HepG2 (cell line): ENCODE data around the gene MCRS1. TPM values are rescaled to one million over a fixed set of nuclear protein-coding genes. Genes with fewer than 3 reads are reported as not detected.

Experiments used
- ATAC-seq: fragments of 200-7000 bp; cut with Tn5 transposase; 3 replicates; pipeline ENCODE4 v1.9.1; 2020; ENCODE audit warnings: mild to moderate bottlenecking, moderate library complexity
- BruUV-seq: library from RNA; stranded (reverse); fragments of 400-500 nt; replicated peaks from 2 replicates; lab custom pipeline; 2021; lab: Mats Ljungman, UMichigan
- CTCF ChIA-PET: fragments of 300-600 bp; formaldehyde crosslinking; extraction: SDS; loops from one replicate; lab custom pipeline; 2021; ENCODE audit warnings: low total read pairs, inconsistent platforms, low intra/inter-chr PET ratio; lab: Yijun Ruan, JAX
- POLR2A ChIA-PET: fragments of 350-600 bp; sonication (Branson Sonifier 250); formaldehyde crosslinking; loops from one replicate; lab custom pipeline; 2020; ENCODE audit warnings: antibody characterized with exemption, inconsistent platforms; lab: Yijun Ruan, JAX
- DNase-seq: peaks from one replicate; pipeline ENCODE4 v3.0.0-alpha.2; 2015; ENCODE audit warnings: low spot score
- FAIRE-seq: peaks from 3 replicates; lab custom pipeline; 2011; peaks lifted over from hg19 to GRCh38; lab: Jason Lieb, UNC
- H2AFZ ChIP-seq: one replicate; pipeline ENCODE4 v1.6.1; 2011; ENCODE audit warnings: low read length, inconsistent platforms
- H3K27ac ChIP-seq: fragments of 300-600 bp; 3 replicates; pipeline ENCODE4 v1.8.0; 2011; ENCODE audit warnings: mixed run types, mild to moderate bottlenecking, mixed read lengths, low read length, inconsistent platforms; ENCODE audit not compliant: insufficient read depth; ENCODE audit errors: extremely low read length
- H3K27me3 ChIP-seq, 2 experiments: fragments of 200-600 bp in 1 of 2; 2 replicates in 1 of 2; 3 replicates in 1 of 2; pipeline versions ENCODE4 v1.6.0 to v1.8.0; 2011; ENCODE audit warnings: low read length in 2 of 2, mild to moderate bottlenecking in 2 of 2, moderate library complexity in 2 of 2, inconsistent platforms in 1 of 2; ENCODE audit not compliant: insufficient read depth in 2 of 2, control insufficient read depth in 1 of 2
- H3K36me3 ChIP-seq, 2 experiments: fragments of 200-600 bp in 1 of 2; replicated peaks in 1 of 2; 2 replicates in 1 of 2; 3 replicates in 1 of 2; pipeline versions ENCODE4 v1.5.1 to v1.8.0; 2011; ENCODE audit warnings: low read length in 2 of 2, inconsistent platforms in 1 of 2; ENCODE audit not compliant: insufficient read depth in 2 of 2, control insufficient read depth in 1 of 2
- H3K4me1 ChIP-seq: 2 replicates; pipeline ENCODE4 v1.5.1; 2012; ENCODE audit warnings: low read length, inconsistent platforms; ENCODE audit not compliant: insufficient read depth
- H3K4me2 ChIP-seq: 2 replicates; pipeline ENCODE4 v1.6.0; 2011; ENCODE audit warnings: low read depth, low read length, inconsistent platforms
- H3K4me3 ChIP-seq, 3 experiments: fragments of 200-600 bp in 1 of 3; sonication (generic), shearing (Covaris generic) in 1 of 3; replicated peaks in 1 of 3; 2 replicates each; pipeline ENCODE4 v1.5.1; 2011 to 2016; ENCODE audit warnings: low read length in 3 of 3, inconsistent platforms in 2 of 3, low read depth in 2 of 3, mild to moderate bottlenecking in 2 of 3, control low read depth in 1 of 3, mixed read lengths in 1 of 3; ENCODE audit not compliant: insufficient read depth in 1 of 3
- H3K79me2 ChIP-seq: one replicate; pipeline ENCODE4 v1.6.1; 2011; ENCODE audit warnings: low read length, inconsistent platforms; ENCODE audit not compliant: insufficient read depth
- H3K9ac ChIP-seq: 2 replicates; pipeline ENCODE4 v1.6.0; 2011; ENCODE audit warnings: mild to moderate bottlenecking, low read depth, low read length, inconsistent platforms; ENCODE audit not compliant: insufficient read depth
- H3K9me3 ChIP-seq: 2 replicates; pipeline ENCODE4 v1.5.1; 2012; ENCODE audit warnings: mild to moderate bottlenecking, low read length
- H4K20me1 ChIP-seq: 2 replicates; pipeline ENCODE4 v1.6.0; 2011; ENCODE audit warnings: inconsistent platforms, mild to moderate bottlenecking, low read length, moderate library complexity; ENCODE audit not compliant: insufficient read depth
- BRD4 ChIP-seq: sonication (generic); formaldehyde crosslinking; IDR thresholded peaks from 2 replicates; pipeline ENCODE4 v1.4.0; 2020; ENCODE audit warnings: missing genetic modification reagents
- HMG20A ChIP-seq: IDR thresholded peaks from 2 replicates; pipeline ENCODE4 v1.6.1; 2016; ENCODE audit warnings: borderline replicate concordance
- HMGA1 ChIP-seq: sonication (generic); formaldehyde crosslinking; conservative IDR thresholded peaks from 2 replicates; pipeline ENCODE4 v1.4.0; 2020; ENCODE audit warnings: missing genetic modification reagents
- HNRNPK ChIP-seq: fragments of 200-400 bp; formaldehyde crosslinking; IDR thresholded peaks from 2 replicates; pipeline ENCODE4 v1.6.1; 2018; ENCODE audit warnings: low read length, low read depth, moderate library complexity, mild to moderate bottlenecking; ENCODE audit not compliant: poor library complexity, severe bottlenecking
- HOXA5 ChIP-seq: sonication (generic); formaldehyde crosslinking; IDR thresholded peaks from 2 replicates; pipeline ENCODE4 v1.4.0; 2020; ENCODE audit warnings: missing genetic modification reagents
- KDM4B ChIP-seq: sonication (generic); formaldehyde crosslinking; IDR thresholded peaks from 2 replicates; pipeline ENCODE4 v1.4.0; 2020; ENCODE audit warnings: missing genetic modification reagents
- NFIC ChIP-seq: IDR thresholded peaks from 2 replicates; pipeline ENCODE4 v1.6.1; 2012; ENCODE audit warnings: mild to moderate bottlenecking, low read length, inconsistent platforms
- SMAD3 ChIP-seq: sonication (generic); formaldehyde crosslinking; IDR thresholded peaks from 2 replicates; pipeline ENCODE4 v1.4.0; 2020; ENCODE audit warnings: missing genetic modification reagents
- ZBTB38 ChIP-seq: sonication (generic); formaldehyde crosslinking; IDR thresholded peaks from 2 replicates; pipeline ENCODE4 v1.5.1; 2020; ENCODE audit warnings: mild to moderate bottlenecking, missing genetic modification reagents
- ZBTB8A ChIP-seq: sonication (generic); formaldehyde crosslinking; IDR thresholded peaks from 2 replicates; pipeline ENCODE4 v1.4.0; 2020; ENCODE audit warnings: mild to moderate bottlenecking, low read depth, missing genetic modification reagents, borderline replicate concordance
- ZMYM3 ChIP-seq: sonication (generic); formaldehyde crosslinking; IDR thresholded peaks from 2 replicates; pipeline ENCODE4 v1.5.1; 2020; ENCODE audit warnings: mild to moderate bottlenecking, missing genetic modification reagents
- ZNF234 ChIP-seq: sonication (generic); formaldehyde crosslinking; conservative IDR thresholded peaks from 2 replicates; pipeline ENCODE4 v1.5.1; 2020; ENCODE audit warnings: mild to moderate bottlenecking, missing genetic modification reagents
- ZNF780A ChIP-seq: sonication (generic); formaldehyde crosslinking; IDR thresholded peaks from 2 replicates; pipeline ENCODE4 v1.8.0; 2022; ENCODE audit warnings: mild to moderate bottlenecking, missing genetic modification reagents, moderate library complexity
- ZSCAN12 ChIP-seq: sonication (generic); formaldehyde crosslinking; IDR thresholded peaks from 2 replicates; pipeline ENCODE4 v1.9.0; 2021; ENCODE audit warnings: mild to moderate bottlenecking, missing genetic modification reagents
- WGBS: methylation state at CpG from one replicate; pipeline ENCODE4 v1.1.6; 2017; ENCODE audit warnings: low lambda C conversion rate; 5-methylcytosine and 5-hydroxymethylcytosine counted together
- in situ Hi-C: cut with HindIII; loops from 2 replicates; pipeline ENCODE4 v1.10.0; 2017; ENCODE audit warnings: low pct_unique_long_range_greater_than_20kb; ENCODE audit not compliant: extremely low pct_ligation_motif_present
- intact Hi-C: fragments of 100-400 bp; cut with micrococcal nuclease; formaldehyde crosslinking; loops from one replicate; pipeline ENCODE4 v1.10.0; 2022; ENCODE audit not compliant: unreplicated experiment
- polyA plus RNA-seq, 8 experiments: library from polyadenylated mRNA; depleted of rRNA in 3 of 8; stranded (reverse) in 7 of 8; unstranded in 1 of 8; fragments of >200 nt; fragmentation: Illumina TruSeq in 4 of 8; extraction: Trizol in 4 of 8; gene quantifications; 2 replicates each; pipeline versions ENCODE4 v1.2.1 to v1.2.3, GENCODE V29; 2011 to 2016; ENCODE audit warnings: low read depth in 4 of 8, missing spikeins in 1 of 8, mixed read lengths in 1 of 8; ENCODE audit not compliant: insufficient read depth in 1 of 8
- total RNA-seq, 5 experiments: library from RNA; depleted of rRNA; stranded (reverse); fragments of >200 nt; fragmentation: Illumina TruSeq; extraction: Trizol; gene quantifications; 2 replicates each; pipeline ENCODE4 v1.2.3, GENCODE V29; 2016; ENCODE audit warnings: low read depth in 1 of 5
- TF ChIP-seq, protein P1 (sequence below): sonication (generic); formaldehyde crosslinking; IDR thresholded peaks from 2 replicates; pipeline ENCODE4 v1.8.0; 2022; ENCODE audit warnings: missing genetic modification reagents, mild to moderate bottlenecking, borderline replicate concordance
- TF ChIP-seq, protein P2 (sequence below): sonication (generic); formaldehyde crosslinking; IDR thresholded peaks from 2 replicates; pipeline ENCODE4 v1.9.0; 2021; ENCODE audit warnings: missing genetic modification reagents, mild to moderate bottlenecking, borderline replicate concordance
- TF ChIP-seq, protein P3 (sequence below): IDR thresholded peaks from 2 replicates; pipeline ENCODE4 v1.6.1; 2012; ENCODE audit warnings: inconsistent platforms

The MCRS1 gene
- total and polyA plus RNA-seq, 2 of the 13 experiments (the other 11 are each of a cell fraction or from before 2014, with no cell fraction given): 51.0 to 66.3 TPM

DNA sequence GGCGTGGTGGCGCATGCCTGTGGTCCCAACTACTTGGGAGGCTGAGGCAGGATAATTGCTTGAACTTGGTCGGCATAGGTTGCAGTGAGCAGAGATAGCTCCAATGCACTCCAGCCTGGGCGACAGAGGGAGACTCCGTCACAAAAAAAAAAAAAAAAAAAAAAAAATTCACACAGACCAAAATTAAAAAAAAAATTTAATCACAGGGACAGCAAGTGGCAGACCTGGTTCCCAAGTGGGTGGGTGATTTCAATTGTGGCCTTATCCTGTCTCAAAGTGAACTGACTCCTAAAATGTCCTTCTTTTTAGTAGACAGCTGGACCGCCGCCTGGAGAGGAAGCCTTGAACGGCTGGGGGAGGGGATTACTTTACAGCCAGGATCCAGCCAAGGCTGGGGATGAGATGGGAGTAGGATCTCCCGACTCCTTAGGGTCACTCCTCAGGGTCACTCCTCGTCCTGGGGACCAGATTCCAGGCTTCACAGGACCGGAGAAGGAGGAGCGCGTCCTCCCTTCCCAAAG is 30.7 kb downstream of the MCRS1 start:
- peaks cover 59% of the 10 kb centered on the region for H3K4me1 ChIP-seq
- FAIRE-seq: no peak
- peak overlapping the region; percentile 33 to 77 (median 64); a peak in 5 of 6 replicates for H3K4me3 ChIP-seq
- peak overlapping the region; percentile 99 for H3K4me2 ChIP-seq
- no TSS peak for BruUV-seq
- no peaks in the 10 kb centered on the region for H4K20me1 ChIP-seq
- peaks cover 11 to 49% of the 10 kb centered on the region in 2 experiments for H3K27me3 ChIP-seq
- ChIA-PET CTCF (interaction anchor here (1.9 kb wide), 1 partner anchor 16 kb away, joined by 5 read pairs; no protein-coding TSS in a partner anchor), POLR2A (interaction anchor here (1.1 to 1.4 kb wide), 2 partner anchors 13 to 30 kb away, joined by 3 to 4 read pairs; partner anchors contain the start of gene MCRS1)
- ATAC-seq: no peak
- H3K9ac ChIP-seq: no peak overlapping the region
- no peak for TF ChIP-seq HNRNPK
- TF ChIP-seq HOXA5 (CRISPR knock-in tag): no peak
- TF ChIP-seq BRD4 (CRISPR knock-in tag): no peak
- TF ChIP-seq, protein P1, sequence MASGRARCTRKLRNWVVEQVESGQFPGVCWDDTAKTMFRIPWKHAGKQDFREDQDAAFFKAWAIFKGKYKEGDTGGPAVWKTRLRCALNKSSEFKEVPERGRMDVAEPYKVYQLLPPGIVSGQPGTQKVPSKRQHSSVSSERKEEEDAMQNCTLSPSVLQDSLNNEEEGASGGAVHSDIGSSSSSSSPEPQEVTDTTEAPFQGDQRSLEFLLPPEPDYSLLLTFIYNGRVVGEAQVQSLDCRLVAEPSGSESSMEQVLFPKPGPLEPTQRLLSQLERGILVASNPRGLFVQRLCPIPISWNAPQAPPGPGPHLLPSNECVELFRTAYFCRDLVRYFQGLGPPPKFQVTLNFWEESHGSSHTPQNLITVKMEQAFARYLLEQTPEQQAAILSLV (CRISPR knock-in tag): no peak
- no peak for TF ChIP-seq HMG20A (CRISPR knock-in tag)
- TF ChIP-seq ZNF234: no peak
- no peak for TF ChIP-seq HMGA1 (CRISPR knock-in tag)
- no peak for TF ChIP-seq KDM4B
- no peak for TF ChIP-seq ZBTB8A (CRISPR knock-in tag)
- TF ChIP-seq ZBTB38 (CRISPR knock-in tag): no peak
- no peak for TF ChIP-seq ZSCAN12 (CRISPR knock-in tag)
- TF ChIP-seq ZNF780A: no peak
- TF ChIP-seq, protein P2, sequence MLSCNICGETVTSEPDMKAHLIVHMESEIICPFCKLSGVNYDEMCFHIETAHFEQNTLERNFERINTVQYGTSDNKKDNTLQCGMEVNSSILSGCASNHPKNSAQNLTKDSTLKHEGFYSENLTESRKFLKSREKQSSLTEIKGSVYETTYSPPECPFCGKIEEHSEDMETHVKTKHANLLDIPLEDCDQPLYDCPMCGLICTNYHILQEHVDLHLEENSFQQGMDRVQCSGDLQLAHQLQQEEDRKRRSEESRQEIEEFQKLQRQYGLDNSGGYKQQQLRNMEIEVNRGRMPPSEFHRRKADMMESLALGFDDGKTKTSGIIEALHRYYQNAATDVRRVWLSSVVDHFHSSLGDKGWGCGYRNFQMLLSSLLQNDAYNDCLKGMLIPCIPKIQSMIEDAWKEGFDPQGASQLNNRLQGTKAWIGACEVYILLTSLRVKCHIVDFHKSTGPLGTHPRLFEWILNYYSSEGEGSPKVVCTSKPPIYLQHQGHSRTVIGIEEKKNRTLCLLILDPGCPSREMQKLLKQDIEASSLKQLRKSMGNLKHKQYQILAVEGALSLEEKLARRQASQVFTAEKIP (CRISPR knock-in tag): no peak
- TF ChIP-seq SMAD3: no peak
- no peak for TF ChIP-seq NFIC
- TF ChIP-seq ZMYM3 (CRISPR knock-in tag): no peak
- TF ChIP-seq, protein P3, sequence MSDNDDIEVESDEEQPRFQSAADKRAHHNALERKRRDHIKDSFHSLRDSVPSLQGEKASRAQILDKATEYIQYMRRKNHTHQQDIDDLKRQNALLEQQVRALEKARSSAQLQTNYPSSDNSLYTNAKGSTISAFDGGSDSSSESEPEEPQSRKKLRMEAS: no peak
- DNase-seq: no peak
- in situ Hi-C loops: no loop called here
- H3K36me3 ChIP-seq: no peaks in the 10 kb centered on the region
- no peaks in the 10 kb centered on the region for H3K79me2 ChIP-seq
- H3K27ac ChIP-seq: no peak overlapping the region
- intact Hi-C loops: no loop called here
- H2AFZ ChIP-seq: no peak overlapping the region
- 34% methylated on average over 10 of the region's 13 CpGs for WGBS
- H3K9me3 ChIP-seq: no peaks in the 10 kb centered on the region
